ENCODE measurements around the gene C4BPA.

- TF ChIP-seq CTCF (IDR thresholded peaks at IDR 0.05) = no peak
- TF ChIP-seq POLR2A (IDR thresholded peaks at IDR 0.05) = no peak
Measured at GRCh38 chr1:207073906-207074820, 29.9 kb upstream of the C4BPA start.

All from uterus (tissue), 2 donors.